Measurements from ENCODE around the gene C11orf68. TPM values are rescaled to one million over a fixed set of nuclear protein-coding genes. Genes with fewer than 3 reads are reported as not detected.

Gene C11orf68
- polyA plus RNA-seq, 1 experiment: 32.9 TPM

- H3K4me3 ChIP-seq (ENCODE audit: low read depth, low read length): no peak overlapping the region
- no peak for DNase-seq (ENCODE audit: low read depth, low spot score)
- no peaks in the 10 kb centered on the region for H3K27me3 ChIP-seq (ENCODE audit: control insufficient read depth, insufficient read depth, low read length)
- no peaks in the 10 kb centered on the region for H3K9me3 ChIP-seq (ENCODE audit: control insufficient read depth, insufficient read depth, low read length)
- ChIA-PET CTCF (interaction anchor here (0.6 to 8.9 kb wide), 7 partner anchors 9 to 108 kb away, joined by 3 to 157 read pairs (median 29); partner anchors contain the start of genes EFEMP2 and MUS81), POLR2A (no interaction called here)
- no peak for TF ChIP-seq CTCF (IDR thresholded peaks at IDR 0.05; ENCODE audit: low read depth, low read length)
- no peak overlapping the region for H3K27ac ChIP-seq (ENCODE audit: low read depth, low read length)
Measured at GRCh38 chr11:65883058-65883761, 35.7 kb downstream of the C11orf68 start.

GRCh38 chr11:65882120-65883057, 36.5 kb downstream of the C11orf68 start:
- no peak for TF ChIP-seq CTCF (IDR thresholded peaks at IDR 0.05; ENCODE audit: low read depth, low read length)
- Histone ChIP-seq H3K9me3 (ENCODE audit: control insufficient read depth, insufficient read depth, low read length) (no peaks in the 10 kb centered on the region), H3K4me3 (ENCODE audit: low read depth, low read length) (no peak overlapping the region), H3K27ac (ENCODE audit: low read depth, low read length) (no peak overlapping the region), H3K27me3 (ENCODE audit: control insufficient read depth, insufficient read depth, low read length) (no peaks in the 10 kb centered on the region)
- no peak for DNase-seq (ENCODE audit: low read depth, low spot score)
- POLR2A ChIA-PET: interaction anchor here (1.0 kb wide), 1 partner anchor 23 kb away, joined by 3 read pairs; no protein-coding TSS in a partner anchor
- CTCF ChIA-PET: interaction anchor here (1.4 kb wide), 1 partner anchor 106 kb away, joined by 3 read pairs; no protein-coding TSS in a partner anchor

- POLR2A ChIA-PET: interaction anchor here (0.7 to 1.0 kb wide), 4 partner anchors 10 to 228 kb away, joined by 3 to 4 read pairs (median 4); no protein-coding TSS in a partner anchor
- no peak for DNase-seq (ENCODE audit: low read depth, low spot score)
Measured at GRCh38 chr11:65880844-65881421, 37.9 kb downstream of the C11orf68 start.

DNA sequence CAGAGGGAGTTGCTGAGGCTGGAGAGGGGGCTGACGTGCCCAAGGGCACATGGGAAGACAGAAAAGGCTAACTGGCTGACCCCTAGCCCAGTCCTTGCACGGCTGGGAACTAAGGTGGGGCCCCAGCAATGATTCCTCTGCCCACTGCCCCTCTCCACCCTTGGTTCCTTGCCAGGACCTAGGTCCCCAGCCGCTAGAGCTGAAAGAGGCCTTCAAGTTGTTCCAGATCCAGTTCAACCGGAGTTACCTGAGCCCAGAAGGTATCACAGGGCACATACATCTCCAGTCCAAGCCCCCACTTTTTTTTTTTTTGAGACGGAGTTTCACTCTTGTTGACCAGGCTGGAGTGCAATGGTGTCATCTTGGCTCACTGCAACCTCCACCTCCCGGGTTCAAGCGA, 38.8 kb downstream of the C11orf68 start:
- DNase-seq (ENCODE audit: low read depth, low spot score): no peak
- no peak for TF ChIP-seq CTCF (IDR thresholded peaks at IDR 0.05; ENCODE audit: low read depth, low read length)
- Histone ChIP-seq H3K27me3 (ENCODE audit: control insufficient read depth, insufficient read depth, low read length) (no peaks in the 10 kb centered on the region), H3K9me3 (ENCODE audit: control insufficient read depth, insufficient read depth, low read length) (no peaks in the 10 kb centered on the region), H3K27ac (ENCODE audit: low read depth, low read length) (no peak overlapping the region), H3K4me3 (ENCODE audit: low read depth, low read length) (no peak overlapping the region)
- CTCF ChIA-PET: interaction anchor here (0.6 to 3.4 kb wide), 2 partner anchors 8 to 100 kb away, joined by 4 to 25 read pairs; partner anchors contain the start of gene FIBP
- POLR2A ChIA-PET: interaction anchor here (0.7 to 1.0 kb wide), 2 partner anchors 9 to 227 kb away, joined by 3 to 4 read pairs; no protein-coding TSS in a partner anchor

More at GRCh38 chr11:65880844-65881421, 37.9 kb downstream of the C11orf68 start:
- TF ChIP-seq CTCF (IDR thresholded peaks at IDR 0.05; ENCODE audit: low read depth, low read length): no peak
- no peaks in the 10 kb centered on the region for H3K9me3 ChIP-seq (ENCODE audit: control insufficient read depth, insufficient read depth, low read length)
- H3K4me3 ChIP-seq (ENCODE audit: low read depth, low read length): no peak overlapping the region
- no peak overlapping the region for H3K27ac ChIP-seq (ENCODE audit: low read depth, low read length)
- no peaks in the 10 kb centered on the region for H3K27me3 ChIP-seq (ENCODE audit: control insufficient read depth, insufficient read depth, low read length)
- CTCF ChIA-PET: interaction anchor here (0.6 to 1.4 kb wide), 2 partner anchors 101 to 108 kb away, joined by 3 to 4 read pairs; no protein-coding TSS in a partner anchor
